NCI-H1930 (cell line): ENCODE data around the gene TPCN1.

Source experiments
- DNase-seq, 2 experiments: peaks; one replicate each; lab custom pipeline; 2025; lab: John Stamatoyannopoulos, UW

TPCN1 gene

DNA sequence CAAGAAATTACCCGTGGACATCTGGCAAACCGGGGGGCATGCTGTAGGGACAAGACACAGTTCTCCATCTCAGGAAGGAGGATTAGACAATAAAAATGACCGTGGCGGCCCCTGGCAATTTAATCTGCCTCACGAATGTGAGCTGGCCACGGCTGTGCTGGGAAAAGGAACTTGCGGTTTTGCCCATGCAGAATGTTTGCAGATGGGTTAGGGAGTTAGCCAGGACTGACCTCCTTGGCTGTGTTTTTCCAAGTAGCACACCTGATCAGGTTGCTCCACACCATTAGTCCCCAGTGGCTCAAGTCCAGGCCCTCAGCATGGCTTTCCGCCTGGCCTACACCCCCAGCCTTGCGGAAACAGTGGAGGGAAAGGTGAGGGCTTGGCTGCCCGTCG is 20.8 kb downstream of the TPCN1 start:
- DNase-seq = no peak

GRCh38 chr12:113242560-113242959 is 21.3 kb downstream of the TPCN1 start:
- no peak for DNase-seq

GRCh38 chr12:113244047-113244460 is 22.8 kb downstream of the TPCN1 start:
- no peak for DNase-seq

DNA sequence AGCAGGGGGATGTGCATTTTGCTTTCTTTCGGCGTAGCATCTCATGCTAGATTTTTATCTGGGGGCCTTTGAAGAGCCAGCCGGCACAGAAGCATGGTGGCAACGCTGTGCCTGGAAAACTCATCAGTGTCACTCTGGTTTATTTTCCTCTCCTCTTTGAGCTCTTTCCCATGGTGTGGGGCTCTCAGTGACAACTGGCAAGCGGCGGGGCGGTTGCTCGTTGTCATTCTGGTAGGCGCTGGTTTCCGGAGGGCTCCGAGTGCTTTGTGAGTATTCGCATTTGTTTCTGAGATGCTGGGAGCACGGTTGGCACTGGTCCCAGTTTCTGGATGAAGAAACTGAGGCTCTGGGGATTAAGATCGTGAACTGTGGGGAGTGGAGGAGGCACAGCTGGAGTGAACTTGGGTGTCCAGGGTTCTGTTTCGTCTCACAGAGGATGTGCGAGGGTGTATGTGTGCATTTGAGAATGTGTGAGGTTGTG is 23.3 kb downstream of the TPCN1 start:
- no peak for DNase-seq

GRCh38 chr12:113245695-113246477 is 24.6 kb downstream of the TPCN1 start:
- DNase-seq = peak; percentile 23 to 34

GRCh38 chr12:113246478-113247122 is 25.3 kb downstream of the TPCN1 start:
- DNase-seq = no peak

DNA sequence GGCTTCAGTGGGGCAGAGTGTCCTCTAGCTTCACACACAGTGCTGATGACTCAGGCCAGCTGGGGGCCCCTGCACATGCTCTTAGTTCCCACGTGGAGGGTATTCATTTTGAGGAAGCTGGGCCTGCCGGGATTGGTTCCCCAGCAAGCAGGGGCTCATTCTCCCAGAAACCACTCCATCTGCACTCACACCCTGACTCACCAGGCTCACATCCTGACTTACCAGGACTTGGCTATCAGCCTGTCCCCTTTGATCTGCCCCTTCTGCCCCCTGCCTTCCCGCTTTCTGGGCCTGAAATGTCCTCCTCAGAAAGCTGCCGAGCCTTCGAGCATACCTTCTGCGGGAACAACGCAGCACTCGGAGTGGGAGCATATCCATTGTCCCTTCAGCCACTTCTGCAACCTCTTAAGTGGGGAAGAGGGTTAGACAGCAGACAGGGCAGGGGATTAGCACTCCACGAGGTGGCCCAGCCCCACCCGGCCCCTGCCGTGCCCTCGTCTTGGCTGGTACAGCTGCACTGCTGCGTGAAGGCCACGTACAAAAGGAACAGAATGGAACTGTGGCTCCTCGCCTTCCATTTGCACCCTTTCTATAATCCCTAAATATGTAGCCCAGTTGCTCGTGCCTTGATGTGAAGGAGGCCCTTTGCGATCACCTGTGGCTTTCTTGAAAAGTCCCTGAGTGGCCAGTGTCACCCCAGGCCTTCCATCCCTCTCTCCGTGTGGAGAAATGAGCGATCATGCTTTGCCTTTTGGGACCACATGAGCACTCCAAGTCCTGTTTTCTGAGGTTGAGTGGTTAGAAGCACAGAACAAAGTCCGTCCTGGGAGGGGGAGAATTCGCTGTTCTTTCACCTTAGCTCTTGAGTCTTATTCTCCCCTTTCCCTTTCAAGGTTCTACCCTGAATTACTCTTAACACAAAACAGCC is 26.1 kb downstream of the TPCN1 start:
- DNase-seq = no peak

DNA sequence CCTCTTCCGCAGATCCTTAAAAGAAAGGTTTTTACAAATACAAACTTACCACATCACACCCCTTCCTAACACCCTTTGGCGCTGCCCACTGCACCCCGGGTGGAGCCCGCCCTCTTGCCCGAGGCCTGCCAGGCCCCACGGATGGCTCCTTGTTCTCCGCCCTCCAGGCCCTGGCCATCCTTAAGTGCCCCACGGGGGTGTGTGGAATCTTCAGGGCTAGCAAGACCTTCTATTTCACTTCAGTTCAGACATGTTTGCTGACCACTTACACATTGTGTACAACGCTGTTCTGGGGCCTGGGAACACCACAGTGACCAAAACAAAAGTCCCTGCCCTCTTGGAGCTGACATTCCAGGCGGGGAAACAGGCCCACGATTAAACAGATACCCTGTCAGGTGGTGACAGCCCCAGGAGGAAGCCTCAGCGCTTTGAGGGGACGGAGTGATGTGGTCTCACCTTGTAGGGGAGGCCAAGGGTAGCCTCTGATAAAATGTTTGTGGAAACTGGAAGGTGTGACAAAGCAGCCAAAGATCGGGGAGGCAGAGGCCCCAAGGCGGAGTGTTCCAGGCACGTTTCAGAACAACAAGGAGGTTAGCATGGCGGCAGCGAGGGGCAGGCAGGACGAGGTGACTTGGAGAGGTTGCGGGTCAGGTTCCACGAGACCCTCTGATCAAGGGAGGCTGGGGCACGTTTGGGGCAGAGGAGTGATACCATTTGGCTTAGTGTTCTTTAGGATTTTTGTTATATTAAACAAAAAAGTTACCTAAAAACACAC is 27.0 kb downstream of the TPCN1 start:
- DNase-seq = no peak

- no peak for DNase-seq
These were observed 27.7 kb downstream of the TPCN1 start for GRCh38 chr12:113248842-113249435.

GRCh38 chr12:113249546-113249945 is 28.3 kb downstream of the TPCN1 start:
- DNase-seq = no peak

DNA sequence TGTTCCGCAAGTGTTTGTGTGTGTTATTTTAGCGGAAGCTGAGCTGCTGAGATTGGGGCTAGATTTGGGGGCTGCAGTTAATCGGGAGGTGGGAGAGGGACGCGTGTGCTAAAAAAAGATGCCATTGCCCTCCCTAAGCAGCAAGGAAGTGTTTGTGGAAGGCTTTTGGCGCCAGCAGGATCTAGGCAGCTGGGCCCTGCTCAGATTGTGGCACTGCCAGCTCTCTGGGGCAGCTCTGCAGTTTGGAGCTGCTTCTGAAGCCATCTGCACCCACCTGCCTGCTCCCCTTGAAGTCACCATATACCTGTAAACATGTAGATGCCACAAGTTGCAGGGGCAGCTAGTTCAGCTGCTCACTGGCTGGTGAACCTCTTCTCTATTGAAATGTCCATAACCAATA is 28.8 kb downstream of the TPCN1 start:
- no peak for DNase-seq

DNA sequence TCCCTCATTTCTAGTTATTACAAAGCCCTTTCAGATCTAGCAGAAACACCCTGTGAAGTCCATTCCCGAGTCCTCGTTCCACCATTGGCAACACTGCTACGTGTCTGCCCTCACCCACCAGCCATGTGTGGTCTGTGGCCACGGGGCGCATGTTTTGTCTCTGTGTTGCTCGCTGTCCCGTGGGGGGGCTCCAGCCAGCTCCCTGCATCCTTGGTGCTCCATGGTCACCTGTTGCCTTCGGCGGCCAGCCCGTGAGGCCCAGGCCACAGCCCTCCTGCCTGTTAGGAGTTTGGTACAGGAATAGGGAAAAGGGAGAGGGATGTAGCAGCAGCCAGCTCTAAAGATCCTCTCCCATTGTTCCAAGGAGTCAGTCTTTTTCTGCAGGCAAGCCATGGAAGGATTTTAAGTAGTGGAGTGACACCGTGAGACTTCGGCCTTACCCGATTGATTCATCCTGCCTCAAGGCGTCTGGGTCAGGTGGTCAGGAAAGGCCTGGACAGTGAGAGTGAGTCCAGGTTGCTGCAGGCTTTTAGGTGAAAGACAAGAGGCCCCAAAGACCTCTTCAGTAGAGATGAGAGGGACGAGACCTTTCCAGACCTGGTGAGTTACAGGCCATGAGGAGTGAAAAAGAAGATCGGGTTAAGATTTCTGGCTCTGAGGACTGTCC is 30.3 kb downstream of the TPCN1 start:
- no peak for DNase-seq

DNA sequence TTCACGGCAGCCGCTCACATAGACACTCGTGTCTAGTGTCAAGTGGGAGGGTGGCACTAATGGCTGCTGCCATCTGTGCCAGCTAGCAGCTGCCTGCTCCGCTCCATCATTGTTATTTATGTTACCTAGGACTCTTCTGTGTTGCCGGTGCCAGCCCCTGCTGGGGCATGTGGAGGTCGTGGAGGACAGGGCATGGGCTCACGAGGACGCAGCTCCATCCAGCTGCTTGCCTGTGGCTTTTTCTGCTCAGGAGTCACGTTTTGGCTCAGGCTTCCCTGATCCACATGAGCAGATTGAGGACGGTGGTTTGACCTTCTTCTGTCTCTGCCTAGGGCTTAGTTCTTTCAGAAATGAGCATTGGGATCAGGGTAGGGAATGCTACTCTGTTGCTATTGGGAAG is 31.2 kb downstream of the TPCN1 start:
- no peak for DNase-seq

DNA sequence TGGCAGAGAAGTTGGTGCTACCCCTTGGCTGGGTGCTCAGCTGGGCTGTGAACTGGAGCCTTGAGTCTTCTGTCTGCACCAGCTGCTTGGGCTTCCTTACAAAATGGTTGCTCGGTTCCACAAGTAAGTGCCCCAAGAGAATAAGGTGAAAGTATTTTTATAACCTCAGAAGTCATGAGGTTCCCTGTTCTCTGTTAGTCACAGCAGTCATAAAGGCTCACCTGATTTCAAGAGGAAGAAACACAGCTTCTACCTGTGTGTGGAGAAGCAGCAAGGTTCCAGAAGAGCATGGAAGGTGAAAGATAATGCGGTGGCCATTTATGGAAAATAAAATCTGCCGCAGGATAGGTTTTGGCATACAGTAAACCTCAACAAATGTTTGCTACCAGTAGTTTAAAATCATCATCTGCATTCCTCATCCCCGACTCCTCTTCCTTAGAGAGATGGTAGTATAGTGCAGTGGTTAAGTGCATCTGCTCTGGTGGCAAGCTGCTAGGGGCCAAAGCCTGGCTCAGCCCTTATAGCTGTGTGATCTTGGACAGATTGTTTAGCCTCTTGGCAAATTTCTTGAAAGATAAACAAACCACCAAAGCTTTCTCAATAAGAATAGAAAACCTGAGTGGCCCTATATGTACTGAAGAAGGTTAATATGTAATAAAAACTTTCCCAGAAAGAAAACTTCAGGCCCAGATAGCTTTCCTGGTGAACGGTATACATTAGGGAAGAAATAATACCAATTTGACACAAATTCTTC is 32.4 kb downstream of the TPCN1 start:
- DNase-seq = no peak

DNA sequence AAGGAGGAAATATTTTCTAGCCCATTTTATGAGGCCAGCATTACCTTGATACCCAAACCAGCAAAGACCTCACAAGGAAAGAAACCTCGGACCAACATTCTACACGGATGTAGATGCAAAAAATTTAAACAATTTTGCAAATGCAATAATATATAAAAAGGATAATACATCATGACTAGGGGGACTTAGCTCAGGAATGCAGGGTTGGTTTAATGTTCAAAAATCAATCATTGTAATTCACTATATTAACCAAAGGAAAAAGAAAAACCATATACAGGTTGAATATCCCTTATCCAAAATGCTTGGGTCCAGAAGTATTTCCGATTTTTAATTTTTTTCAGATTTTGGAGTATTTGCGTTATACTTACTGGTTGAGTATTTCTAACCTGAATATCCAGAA is 33.0 kb downstream of the TPCN1 start:
- no peak for DNase-seq

DNA sequence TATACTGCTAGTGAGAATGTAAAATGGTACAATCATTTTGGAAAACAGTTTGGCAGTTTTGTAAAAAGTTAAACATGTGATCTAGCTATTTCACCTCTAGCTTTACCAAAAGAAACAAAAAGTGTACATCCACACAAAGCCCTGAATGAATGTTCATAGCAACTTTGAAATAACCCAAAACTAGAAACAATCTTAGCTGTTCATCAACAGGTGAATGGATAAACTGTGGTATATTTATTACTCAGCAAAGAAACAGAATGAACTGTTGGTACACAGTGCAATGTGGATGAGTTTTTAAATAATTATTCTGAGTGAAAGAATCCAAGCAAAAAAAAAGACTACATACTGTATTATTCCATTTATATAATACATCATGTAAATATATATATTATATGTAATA is 36.3 kb downstream of the TPCN1 start:
- no peak for DNase-seq

DNA sequence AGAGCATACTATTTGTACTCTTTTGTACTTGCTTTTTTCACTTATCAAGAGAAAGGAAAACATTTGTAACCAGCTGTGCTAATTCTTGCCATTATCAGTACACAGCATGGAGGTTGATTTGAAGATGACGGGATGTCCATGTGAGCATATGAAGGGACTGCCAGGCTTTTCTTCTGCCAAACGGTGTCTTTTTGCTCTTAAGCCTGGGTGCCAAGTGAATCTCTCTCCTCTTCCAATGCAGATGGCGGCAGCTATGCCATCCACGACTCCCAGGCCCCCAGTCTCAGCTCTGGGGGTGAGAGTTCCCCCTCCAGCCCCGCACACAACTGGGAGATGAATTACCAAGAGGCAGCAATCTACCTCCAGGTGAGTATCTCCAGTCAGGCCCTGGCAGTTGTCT is 38.9 kb downstream of the TPCN1 start:
- DNase-seq = no peak

GRCh38 chr12:113260636-113261300 is 39.5 kb downstream of the TPCN1 start:
- no peak for DNase-seq

GRCh38 chr12:113261847-113262470 is 40.7 kb downstream of the TPCN1 start:
- DNase-seq = no peak
